H1 (cell line): ENCODE data around the gene DENND6B.

ENCODE experiments used
- ASH2L ChIP-seq: fragments of 200-600, 300-600 bp; sonication (generic); IDR thresholded peaks from one replicate; pipeline ENCODE4 v1.7.1; 2017; ENCODE audit warnings: low read length
- EP300 ChIP-seq, 2 experiments: IDR thresholded peaks; 1 replicate in 1 of 2; 2 replicates in 1 of 2; pipeline ENCODE4 v1.6.1; 2011 to 2012; ENCODE audit warnings: low read depth in 2 of 2, low read length in 2 of 2, mild to moderate bottlenecking in 2 of 2, borderline replicate concordance in 1 of 2, inconsistent platforms in 1 of 2, moderate library complexity in 1 of 2
- EZH2 ChIP-seq: fragments of 200-600 bp; sonication (generic); IDR thresholded peaks from 2 replicates; pipeline ENCODE4 v1.7.1; 2012; ENCODE audit warnings: low read depth, mild to moderate bottlenecking, moderate library complexity, low read length, inconsistent platforms; ENCODE audit not compliant: severe bottlenecking
- GTF2F1 ChIP-seq: IDR thresholded peaks from 2 replicates; pipeline ENCODE4 v1.6.1; 2012; ENCODE audit warnings: low read depth, low read length, improper control_type of control experiment, borderline replicate concordance
- JUND ChIP-seq: IDR thresholded peaks from 2 replicates; pipeline ENCODE4 v1.6.1; 2011; ENCODE audit warnings: mild to moderate bottlenecking, improper control_type of control experiment, low read length
- MAFK ChIP-seq: IDR thresholded peaks from 2 replicates; pipeline ENCODE4 v1.6.1; 2012; ENCODE audit warnings: low read depth, mild to moderate bottlenecking, improper control_type of control experiment, low read length
- POLR2A ChIP-seq, 2 experiments: IDR thresholded peaks; 1 replicate in 1 of 2; 2 replicates in 1 of 2; pipeline ENCODE4 v1.6.1; 2011; ENCODE audit warnings: low read depth in 2 of 2, low read length in 2 of 2, mild to moderate bottlenecking in 2 of 2; ENCODE audit errors: control extremely low read depth in 1 of 2
- POLR2AphosphoS5 ChIP-seq: IDR thresholded peaks from 2 replicates; pipeline ENCODE4 v1.6.1; 2011; ENCODE audit warnings: low read depth, low read length
- SIN3A ChIP-seq, 2 experiments: IDR thresholded peaks in 1 of 2; conservative IDR thresholded peaks in 1 of 2; 2 replicates each; pipeline ENCODE4 v1.6.1; 2011 to 2012; ENCODE audit warnings: low read length in 2 of 2, improper control_type of control experiment in 1 of 2, low read depth in 1 of 2, mild to moderate bottlenecking in 1 of 2
- SP1 ChIP-seq: IDR thresholded peaks from 2 replicates; pipeline ENCODE4 v1.6.1; 2011; ENCODE audit warnings: low read depth, low read length
- TBP ChIP-seq: IDR thresholded peaks from 2 replicates; pipeline ENCODE4 v1.6.1; 2011; ENCODE audit warnings: low read depth, low read length, improper control_type of control experiment
- TF ChIP-seq, protein P1 (sequence below), 3 experiments: IDR thresholded peaks; 1 replicate in 2 of 3; 2 replicates in 1 of 3; pipeline versions ENCODE4 v1.5.1 to v1.6.1; 2011; ENCODE audit warnings: low read length in 3 of 3, mild to moderate bottlenecking in 3 of 3, inconsistent platforms in 2 of 3, low read depth in 1 of 3, moderate library complexity in 1 of 3; ENCODE audit not compliant: insufficient read depth in 1 of 3; ENCODE audit errors: control extremely low read depth in 1 of 3
- TF ChIP-seq, protein P2 (sequence below): IDR thresholded peaks from 2 replicates; pipeline ENCODE4 v1.6.1; 2012; ENCODE audit warnings: inconsistent platforms
- TF ChIP-seq, protein P3 (sequence below): IDR thresholded peaks from 2 replicates; pipeline ENCODE4 v1.6.1; 2011; ENCODE audit warnings: low read depth, mild to moderate bottlenecking, low read length; ENCODE audit not compliant: insufficient read depth

DNA sequence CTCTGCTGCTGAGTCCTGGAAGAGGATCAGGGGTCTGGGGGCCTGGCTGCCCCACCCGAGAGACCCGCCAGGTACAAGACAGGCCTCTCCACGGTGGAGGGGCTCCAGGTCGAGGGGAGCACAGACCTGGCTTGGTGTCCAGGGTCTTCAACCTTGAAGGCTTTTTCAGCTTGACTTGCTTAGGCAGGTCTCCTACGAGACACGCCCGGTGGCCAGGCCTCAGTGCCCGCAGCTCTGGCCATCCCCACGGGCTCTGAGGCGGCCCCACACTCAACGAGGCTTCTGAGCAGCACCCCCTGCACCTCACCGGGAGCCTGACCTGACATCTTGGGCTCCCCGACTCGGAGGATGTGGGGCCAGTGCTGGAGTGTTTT lies 12.7 kb downstream of the DENND6B start:
- TF ChIP-seq ASH2L, result no peak
- TF ChIP-seq TBP, result no peak
- TF ChIP-seq, protein P1, sequence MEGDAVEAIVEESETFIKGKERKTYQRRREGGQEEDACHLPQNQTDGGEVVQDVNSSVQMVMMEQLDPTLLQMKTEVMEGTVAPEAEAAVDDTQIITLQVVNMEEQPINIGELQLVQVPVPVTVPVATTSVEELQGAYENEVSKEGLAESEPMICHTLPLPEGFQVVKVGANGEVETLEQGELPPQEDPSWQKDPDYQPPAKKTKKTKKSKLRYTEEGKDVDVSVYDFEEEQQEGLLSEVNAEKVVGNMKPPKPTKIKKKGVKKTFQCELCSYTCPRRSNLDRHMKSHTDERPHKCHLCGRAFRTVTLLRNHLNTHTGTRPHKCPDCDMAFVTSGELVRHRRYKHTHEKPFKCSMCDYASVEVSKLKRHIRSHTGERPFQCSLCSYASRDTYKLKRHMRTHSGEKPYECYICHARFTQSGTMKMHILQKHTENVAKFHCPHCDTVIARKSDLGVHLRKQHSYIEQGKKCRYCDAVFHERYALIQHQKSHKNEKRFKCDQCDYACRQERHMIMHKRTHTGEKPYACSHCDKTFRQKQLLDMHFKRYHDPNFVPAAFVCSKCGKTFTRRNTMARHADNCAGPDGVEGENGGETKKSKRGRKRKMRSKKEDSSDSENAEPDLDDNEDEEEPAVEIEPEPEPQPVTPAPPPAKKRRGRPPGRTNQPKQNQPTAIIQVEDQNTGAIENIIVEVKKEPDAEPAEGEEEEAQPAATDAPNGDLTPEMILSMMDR (IDR thresholded peaks at IDR 0.05; ENCODE audit: control extremely low read depth in 1 of 3, insufficient read depth in 1 of 3, low read depth in 1 of 3, low read length in 3 of 3), result no peak
- TF ChIP-seq POLR2A (IDR thresholded peaks at IDR 0.05; ENCODE audit: control extremely low read depth in 1 of 2, low read depth in 2 of 2, low read length in 2 of 2), result no peak
- TF ChIP-seq EP300 (IDR thresholded peaks at IDR 0.05; ENCODE audit: borderline replicate concordance in 1 of 2, low read depth in 2 of 2, low read length in 2 of 2), result no peak
- TF ChIP-seq SP1, result no peak
- TF ChIP-seq JUND, result no peak
- no peak for TF ChIP-seq MAFK
- no peak for TF ChIP-seq POLR2AphosphoS5
- TF ChIP-seq, protein P2, sequence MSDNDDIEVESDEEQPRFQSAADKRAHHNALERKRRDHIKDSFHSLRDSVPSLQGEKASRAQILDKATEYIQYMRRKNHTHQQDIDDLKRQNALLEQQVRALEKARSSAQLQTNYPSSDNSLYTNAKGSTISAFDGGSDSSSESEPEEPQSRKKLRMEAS, result no peak
- no peak for TF ChIP-seq SIN3A (conservative IDR thresholded peaks at IDR 0.05 in 1 of 2, IDR thresholded peaks at IDR 0.05 in 1 of 2; ENCODE audit: low read depth in 1 of 2, low read length in 2 of 2)
- TF ChIP-seq, protein P3, sequence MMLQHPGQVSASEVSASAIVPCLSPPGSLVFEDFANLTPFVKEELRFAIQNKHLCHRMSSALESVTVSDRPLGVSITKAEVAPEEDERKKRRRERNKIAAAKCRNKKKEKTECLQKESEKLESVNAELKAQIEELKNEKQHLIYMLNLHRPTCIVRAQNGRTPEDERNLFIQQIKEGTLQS, result no peak
- no peak for TF ChIP-seq GTF2F1
- no peak for TF ChIP-seq EZH2
